ENCODE results near the gene SPATA32. TPM values are rescaled to one million over a fixed set of nuclear protein-coding genes. Genes with fewer than 3 reads are reported as not detected.

SPATA32 gene
- total RNA-seq, 6 experiments from 2014 or later, result not detected

GRCh38 chr17:45251931-45252330, 10.0 kb downstream of the SPATA32 start:
- Histone ChIP-seq H3K27ac (no peak overlapping the region), H3K4me3 (no peak overlapping the region), H3K4me1 (peaks cover 0 to 5% (median 0%) of the 10 kb centered on the region in 4 donors), H3K27me3 (no peaks in the 10 kb centered on the region), H3K36me3 (no peaks in the 10 kb centered on the region), H3K9me3 (no peaks in the 10 kb centered on the region)
- intact Hi-C loops (cut with DNase I), result no loop called here
- TF ChIP-seq POLR2A (IDR thresholded peaks at IDR 0.05), result no peak
- TF ChIP-seq CTCF (IDR thresholded peaks at IDR 0.05), result no peak
- WGBS (ENCODE audit: insufficient coverage, low coverage, low lambda C conversion rate, missing lambda C conversion rate), result 74% methylated on average over 7 of the region's 7 CpGs
- ATAC-seq, result no peak
- DNase-seq, result no peak

GRCh38 chr17:45248132-45248957, 13.5 kb downstream of the SPATA32 start:
- H3K9me3 ChIP-seq, result no peaks in the 10 kb centered on the region
- 40% methylated on average over 3 of the region's 39 CpGs for WGBS (ENCODE audit: insufficient coverage, low coverage, low lambda C conversion rate, missing lambda C conversion rate)
- H3K4me1 ChIP-seq, result peaks cover 0 to 9% (median 0%) of the 10 kb centered on the region in 4 donors
- DNase-seq, result no peak
- peak overlapping the region; percentile 21 to 62 (median 37) for H3K27ac ChIP-seq
- ATAC-seq, result peak; percentile 5 to 30 (median 6)
- TF ChIP-seq CTCF (IDR thresholded peaks at IDR 0.05) (no peak), POLR2A (IDR thresholded peaks at IDR 0.05) (no peak)
- peak overlapping the region; percentile 59 to 70 (median 63) for H3K4me3 ChIP-seq
- no peaks in the 10 kb centered on the region for H3K36me3 ChIP-seq
- H3K27me3 ChIP-seq, result no peaks in the 10 kb centered on the region
- intact Hi-C loops (cut with DNase I), result no loop called here

GRCh38 chr17:45247429-45248131, 14.3 kb downstream of the SPATA32 start:
- peak; percentile 95 to 97 (median 96) for ATAC-seq
- H3K4me3 ChIP-seq, result peak overlapping the region; percentile 59 to 70 (median 63)
- peak; percentile 96 to 97 (median 96) for DNase-seq
- intact Hi-C loops (cut with DNase I), result no loop called here
- H3K27ac ChIP-seq, result peak overlapping the region; percentile 21 to 62 (median 37)
- H3K36me3 ChIP-seq, result no peaks in the 10 kb centered on the region
- no peaks in the 10 kb centered on the region for H3K9me3 ChIP-seq
- 0% methylated on average over 20 of the region's 61 CpGs for WGBS (ENCODE audit: insufficient coverage, low coverage, low lambda C conversion rate, missing lambda C conversion rate)
- no peaks in the 10 kb centered on the region for H3K27me3 ChIP-seq
- TF ChIP-seq CTCF (IDR thresholded peaks at IDR 0.05) (no peak), POLR2A (IDR thresholded peaks at IDR 0.05) (peak; percentile 66)
- peaks cover 0 to 9% (median 0%) of the 10 kb centered on the region in 4 donors for H3K4me1 ChIP-seq

GRCh38 chr17:45246861-45247428, 14.9 kb downstream of the SPATA32 start:
- DNase-seq (no peak), ATAC-seq (peak in 2 of 4 donors; percentile 9 to 12)
- H3K4me1 ChIP-seq, result peaks cover 0 to 9% (median 0%) of the 10 kb centered on the region in 4 donors
- no peaks in the 10 kb centered on the region for H3K36me3 ChIP-seq
- TF ChIP-seq POLR2A (IDR thresholded peaks at IDR 0.05), result no peak
- TF ChIP-seq CTCF (IDR thresholded peaks at IDR 0.05), result peak in 3 of 4 donors; percentile 29 to 36 (median 32)
- intact Hi-C loops (cut with DNase I), result no loop called here
- H3K27me3 ChIP-seq, result no peaks in the 10 kb centered on the region
- 27% methylated on average over 21 of the region's 33 CpGs for WGBS (ENCODE audit: insufficient coverage, low coverage, low lambda C conversion rate, missing lambda C conversion rate)
- H3K4me3 ChIP-seq, result peak overlapping the region; percentile 59 to 70 (median 63)
- H3K27ac ChIP-seq, result peak overlapping the region in 1 of 3 donors; percentile 62
- no peaks in the 10 kb centered on the region for H3K9me3 ChIP-seq
